SJCRH30 (cell line): ENCODE results near the gene CDHR3. TPM values are rescaled to one million over a fixed set of nuclear protein-coding genes. Genes with fewer than 3 reads are reported as not detected.

Source experiments
- DNase-seq, 2 experiments: peaks; one replicate each; pipeline ENCODE4 v3.0.0-alpha.2; 2015 to 2020
- H3K27ac ChIP-seq: fragments of 250-450 bp; sonication (Bioruptor Pico); 2 replicates; pipeline ENCODE4 v1.5.1; 2020; ENCODE audit warnings: mild to moderate bottlenecking, moderate library complexity
- H3K27me3 ChIP-seq: fragments of 250-450 bp; sonication (Bioruptor Pico); 2 replicates; pipeline ENCODE4 v1.5.1; 2020; ENCODE audit warnings: mild to moderate bottlenecking, moderate library complexity
- H3K36me3 ChIP-seq: fragments of 250-450 bp; sonication (Bioruptor Pico); 2 replicates; pipeline ENCODE4 v1.5.1; 2020; ENCODE audit warnings: mild to moderate bottlenecking, moderate library complexity
- H3K4me1 ChIP-seq: fragments of 250-450 bp; sonication (Bioruptor Pico); 2 replicates; pipeline ENCODE4 v1.5.1; 2020; ENCODE audit warnings: mild to moderate bottlenecking, moderate library complexity
- H3K4me3 ChIP-seq: fragments of 250-450 bp; sonication (Bioruptor Pico); 2 replicates; pipeline ENCODE4 v1.5.1; 2020; ENCODE audit warnings: mild to moderate bottlenecking, moderate library complexity
- H3K9me3 ChIP-seq: fragments of 250-450 bp; sonication (Bioruptor Pico); replicated peaks from 2 replicates; pipeline ENCODE4 v1.5.1; 2020; ENCODE audit warnings: mild to moderate bottlenecking, moderate library complexity
- total RNA-seq: library from RNA; depleted of rRNA; stranded (reverse); fragments of >200 nt; shearing (Covaris generic); gene quantifications from 2 replicates; pipeline ENCODE4 v1.2.3, GENCODE V29; 2014; rRNA removed

Gene CDHR3
- total RNA-seq, 1 experiment from 2014 or later: 1.5 TPM

DNA sequence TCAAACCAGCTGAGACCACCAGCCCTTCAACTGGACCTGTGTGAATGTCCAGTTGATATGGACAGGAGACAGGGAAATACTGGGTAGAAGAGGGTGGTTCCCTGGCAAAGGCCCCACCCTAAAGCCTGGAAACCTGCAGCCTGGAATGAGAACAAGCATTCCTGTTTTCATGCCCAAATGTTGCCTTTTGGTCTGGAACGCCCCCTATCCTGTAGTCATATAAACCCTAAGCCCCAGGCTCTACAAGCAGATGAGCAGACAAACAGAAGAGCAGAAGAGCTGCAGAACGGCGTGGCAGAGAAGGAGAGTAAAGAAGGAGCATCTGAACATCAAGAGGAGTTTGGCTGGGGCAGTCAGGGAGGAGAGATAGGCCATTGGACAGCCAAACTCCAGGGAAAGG, 110.6 kb downstream of the CDHR3 start:
- DNase-seq: no peak
- Histone ChIP-seq H3K4me3 (no peak overlapping the region), H3K9me3 (no peaks in the 10 kb centered on the region), H3K27me3 (no peaks in the 10 kb centered on the region), H3K4me1 (peaks cover 13% of the 10 kb centered on the region), H3K36me3 (no peaks in the 10 kb centered on the region), H3K27ac (no peak overlapping the region)

DNA sequence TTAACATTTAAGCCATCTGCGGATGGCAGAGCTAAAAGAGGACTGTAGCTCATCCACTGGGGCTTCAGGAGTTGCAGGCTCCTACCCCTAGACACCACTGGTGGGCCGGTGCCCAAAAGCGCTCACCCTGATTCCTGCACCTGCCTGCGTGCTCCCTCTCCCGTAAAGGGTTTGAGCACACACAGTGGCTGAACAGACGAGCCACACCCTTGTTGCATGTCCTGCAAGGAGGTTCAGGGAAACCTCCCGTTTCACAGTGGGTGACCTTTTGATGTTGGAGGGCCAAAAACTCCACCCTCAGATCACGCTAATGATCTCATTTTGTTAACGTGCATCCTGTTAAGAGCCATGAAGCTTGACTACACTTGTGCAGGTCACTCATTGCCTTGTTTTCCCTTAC, 111.2 kb downstream of the CDHR3 start:
- Histone ChIP-seq H3K4me3 (no peak overlapping the region), H3K9me3 (peaks cover 2% of the 10 kb centered on the region; the same call in 1 of the 2 replicates), H3K27ac (no peak overlapping the region), H3K36me3 (no peaks in the 10 kb centered on the region), H3K27me3 (no peaks in the 10 kb centered on the region), H3K4me1 (peaks cover 9% of the 10 kb centered on the region)
- DNase-seq: no peak

DNA sequence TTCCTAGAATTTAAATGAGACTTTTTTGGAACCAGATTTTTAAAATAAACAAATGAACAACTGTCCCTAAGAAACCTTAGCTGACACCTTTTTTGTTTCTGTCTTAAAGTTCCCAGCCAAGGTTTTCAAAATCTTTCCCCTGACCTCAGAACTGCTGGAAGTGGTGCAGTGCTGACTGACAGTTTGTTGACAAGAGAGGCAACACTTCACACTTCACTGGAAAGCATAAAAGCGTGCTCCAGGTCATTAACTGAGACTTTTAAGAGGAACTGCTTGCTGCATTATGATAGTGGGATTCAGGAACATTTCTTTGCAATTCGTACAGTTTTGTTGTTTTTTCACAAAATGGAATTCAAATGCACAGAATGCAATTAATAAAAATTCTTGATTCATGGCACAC, 112.9 kb downstream of the CDHR3 start:
- Histone ChIP-seq H3K4me3 (no peak overlapping the region), H3K36me3 (no peaks in the 10 kb centered on the region), H3K4me1 (peaks cover 9% of the 10 kb centered on the region), H3K9me3 (peaks cover 3% of the 10 kb centered on the region; the same call in 1 of the 2 replicates), H3K27me3 (no peaks in the 10 kb centered on the region), H3K27ac (no peak overlapping the region)
- DNase-seq: no peak

DNA sequence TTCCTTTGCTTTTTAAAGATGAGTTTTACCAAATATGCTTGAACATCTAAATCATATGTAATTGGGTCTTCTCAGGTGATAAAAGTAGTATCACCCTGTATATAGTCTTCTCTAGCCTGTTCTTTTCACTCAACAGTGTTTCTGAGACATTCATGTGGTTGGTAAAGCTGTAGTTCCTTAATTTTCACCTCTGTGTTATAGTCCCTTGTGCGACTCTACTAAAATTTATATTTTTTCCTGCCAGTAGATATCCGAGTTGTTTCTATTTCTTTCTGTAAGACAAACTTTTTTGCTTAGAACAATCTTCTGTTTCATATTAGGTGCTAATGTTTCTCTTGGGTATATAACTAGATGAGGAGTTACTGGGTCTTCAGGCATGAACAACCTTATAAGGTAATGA, 113.5 kb downstream of the CDHR3 start:
- Histone ChIP-seq H3K27me3 (no peaks in the 10 kb centered on the region), H3K4me3 (no peak overlapping the region), H3K4me1 (peaks cover 5% of the 10 kb centered on the region), H3K9me3 (peaks cover 3% of the 10 kb centered on the region; the same call in 1 of the 2 replicates), H3K27ac (no peak overlapping the region), H3K36me3 (no peaks in the 10 kb centered on the region)
- no peak for DNase-seq

DNA sequence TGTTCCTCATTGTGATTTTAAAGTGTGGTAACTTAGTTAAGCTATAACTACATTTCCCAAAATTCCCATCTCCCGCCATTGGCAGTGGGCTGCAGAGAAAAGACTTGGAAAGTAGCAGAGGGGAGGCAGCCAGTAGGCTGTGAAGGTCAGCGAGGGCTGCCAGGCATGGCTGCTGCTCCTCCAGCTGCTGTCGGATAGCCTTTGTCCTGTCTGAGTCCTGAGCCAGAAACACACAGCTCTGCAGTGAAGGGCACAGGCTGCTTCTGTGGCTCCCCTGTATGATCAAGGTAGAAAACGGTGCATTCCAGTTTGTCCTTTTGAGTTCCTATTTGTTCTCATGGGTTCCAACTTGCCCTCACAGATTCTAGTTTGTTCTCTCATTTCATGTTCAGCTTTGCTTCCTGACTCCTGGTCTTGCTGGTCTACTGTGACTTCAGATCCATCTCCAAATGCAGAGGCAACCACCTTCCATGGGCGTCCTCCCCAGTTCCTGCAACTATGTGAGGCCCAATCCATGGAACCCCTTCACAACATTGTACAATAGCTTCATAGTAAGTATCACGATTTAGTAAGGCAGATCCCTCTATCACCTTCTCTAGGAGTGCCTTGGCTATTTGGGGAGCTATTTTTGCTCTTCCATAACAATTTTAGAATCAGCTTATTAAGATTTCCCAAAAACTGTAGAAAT, 117.4 kb downstream of the CDHR3 start:
- Histone ChIP-seq H3K27ac (no peak overlapping the region), H3K9me3 (peaks cover 3% of the 10 kb centered on the region; the same call in 1 of the 2 replicates), H3K4me3 (no peak overlapping the region), H3K36me3 (no peaks in the 10 kb centered on the region), H3K4me1 (no peaks in the 10 kb centered on the region), H3K27me3 (no peaks in the 10 kb centered on the region)
- DNase-seq: no peak

DNA sequence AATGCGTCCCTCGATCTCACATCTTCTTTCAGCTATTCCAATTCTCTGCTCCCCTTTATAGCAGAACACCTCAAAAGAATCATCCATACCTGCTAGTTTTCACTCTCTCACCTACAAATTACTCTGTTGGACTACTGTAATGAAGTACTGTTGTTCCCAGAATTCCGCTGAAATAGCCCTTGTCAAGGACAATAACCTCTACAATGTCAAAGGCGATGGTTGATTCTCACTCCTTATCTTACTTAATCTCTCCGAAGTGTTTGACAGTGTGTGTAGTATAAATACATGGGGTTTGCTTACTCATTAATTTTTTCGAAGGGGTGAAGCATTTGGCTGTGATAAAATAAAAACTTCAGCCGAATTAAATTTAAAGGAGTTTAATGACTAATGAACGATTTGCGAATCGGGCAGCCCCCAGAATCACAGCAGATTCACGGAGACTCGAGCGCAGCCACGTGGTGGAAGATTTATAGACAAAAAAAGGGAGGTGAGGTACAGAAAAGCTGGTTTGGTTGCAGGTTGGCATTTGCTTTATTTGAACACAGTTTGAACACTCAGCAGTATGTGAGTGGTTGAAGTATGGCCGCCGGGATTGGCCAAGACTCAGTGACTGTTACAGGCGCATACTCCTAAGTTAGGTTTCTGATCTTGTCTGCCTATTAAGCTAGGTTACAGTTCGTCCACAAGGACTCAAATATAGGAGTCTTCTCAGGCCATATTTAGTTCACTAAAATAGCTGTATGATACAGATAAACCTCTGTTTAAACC, 119.2 kb downstream of the CDHR3 start:
- peaks cover 3% of the 10 kb centered on the region; the same call in 1 of the 2 replicates for H3K9me3 ChIP-seq
- no peak overlapping the region for H3K27ac ChIP-seq
- no peaks in the 10 kb centered on the region for H3K36me3 ChIP-seq
- no peaks in the 10 kb centered on the region for H3K27me3 ChIP-seq
- DNase-seq: no peak
- H3K4me3 ChIP-seq: no peak overlapping the region
- no peaks in the 10 kb centered on the region for H3K4me1 ChIP-seq

Other genes starting within 250 kb of the CDHR3 start
- gene ATXN7L1, start 86.7 kb upstream of the CDHR3 start, total RNA-seq: 5.9 and 6.2 TPM in 2 replicates
- gene SYPL1, start 149.0 kb downstream of the CDHR3 start, total RNA-seq: 42.8 and 47.5 TPM in 2 replicates